GM18519 (cell line): ENCODE data around the gene CABLES2.

Source experiments
- ATAC-seq: cut with Tn5 transposase; IDR thresholded peaks from one replicate; pipeline ENCODE4 v1.9.1; 2021; ENCODE audit warnings: mild to moderate bottlenecking, moderate library complexity; ENCODE audit not compliant: unreplicated experiment, low FRiP score

Gene CABLES2

DNA sequence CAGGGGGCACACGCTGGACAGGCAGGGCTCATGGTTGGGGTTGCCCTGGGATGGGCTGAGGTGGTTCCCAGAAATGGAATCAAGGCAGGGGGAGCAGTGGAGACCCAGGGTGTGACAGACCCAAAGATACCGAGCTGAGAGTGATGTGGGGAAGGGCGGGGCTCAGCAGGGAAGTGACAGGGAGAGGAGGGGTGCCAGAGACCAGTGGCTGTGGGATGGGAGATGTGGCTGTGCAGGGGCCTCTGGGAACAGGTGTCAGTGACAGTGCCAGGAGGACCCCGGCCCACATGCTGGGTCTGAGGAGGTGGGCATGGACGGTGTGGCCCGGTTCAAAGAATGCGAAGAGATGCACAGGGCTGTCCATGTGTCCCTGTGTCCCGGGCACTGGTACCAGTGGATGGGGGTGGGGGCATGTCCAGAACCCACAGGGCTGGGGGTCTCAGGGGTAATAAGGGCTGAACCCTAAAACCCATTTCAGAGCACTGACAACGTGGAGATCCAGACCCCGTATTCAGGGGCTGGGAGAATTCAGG is 1.0 kb downstream of the CABLES2 start:
- no peak for ATAC-seq

DNA sequence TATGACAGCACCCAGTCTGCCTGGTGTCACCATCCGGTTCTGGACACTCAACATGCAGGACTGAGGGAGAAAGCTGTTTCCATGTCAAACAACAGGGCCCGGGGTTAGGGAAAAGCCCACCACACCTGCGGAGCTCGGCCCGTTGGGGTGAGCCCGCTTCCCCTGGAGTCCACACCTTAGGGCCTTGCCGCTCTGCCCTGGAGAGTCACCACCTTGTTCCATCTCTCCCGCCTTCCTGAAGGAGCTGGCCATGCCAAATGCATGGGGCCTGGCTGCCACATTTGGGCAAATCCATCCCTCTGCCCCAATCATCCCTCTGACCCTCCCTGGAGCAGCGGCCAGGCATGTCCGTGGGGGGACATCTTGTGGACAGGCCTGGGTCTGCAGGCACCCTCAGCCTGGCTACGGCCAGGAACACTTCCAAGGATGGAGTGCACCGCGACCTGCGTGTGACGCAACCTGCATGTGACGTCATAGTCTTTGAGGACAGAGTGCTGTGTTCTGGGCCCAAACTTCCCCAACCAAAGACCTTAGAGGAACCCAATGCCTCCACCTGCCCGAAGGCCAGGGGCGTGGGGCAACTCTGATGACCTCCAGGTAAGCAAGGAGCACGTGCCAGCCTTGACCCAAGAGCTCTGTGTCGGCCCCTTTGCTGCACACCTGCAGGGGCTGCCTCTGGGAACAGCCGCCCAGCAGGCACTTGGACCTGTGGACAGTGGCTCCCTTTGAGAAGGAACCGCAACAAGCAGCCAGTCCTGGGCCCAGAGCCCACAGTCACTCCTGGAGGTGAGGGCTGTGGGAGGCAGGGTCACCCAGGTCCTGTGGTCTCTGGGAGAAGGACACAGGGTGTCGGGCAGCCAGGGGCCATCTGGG is 1.7 kb downstream of the CABLES2 start:
- no peak for ATAC-seq

DNA sequence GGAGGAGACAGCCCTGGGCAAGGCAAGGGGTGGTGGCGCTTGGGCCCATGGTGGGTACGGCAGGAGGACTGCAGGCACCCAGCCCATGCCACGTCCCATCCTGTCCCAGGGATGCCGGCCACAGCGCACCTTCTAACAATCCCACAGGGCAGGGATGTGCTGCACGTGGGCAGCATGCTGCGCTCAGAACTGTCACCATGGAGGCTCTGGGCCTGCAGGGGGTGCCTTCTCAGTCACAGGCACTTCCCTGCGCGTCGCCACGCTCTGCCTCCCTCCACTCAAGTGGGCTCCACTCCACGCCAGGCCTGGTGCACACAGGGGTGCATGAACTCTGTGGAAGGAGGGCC is 2.4 kb downstream of the CABLES2 start:
- no peak for ATAC-seq

DNA sequence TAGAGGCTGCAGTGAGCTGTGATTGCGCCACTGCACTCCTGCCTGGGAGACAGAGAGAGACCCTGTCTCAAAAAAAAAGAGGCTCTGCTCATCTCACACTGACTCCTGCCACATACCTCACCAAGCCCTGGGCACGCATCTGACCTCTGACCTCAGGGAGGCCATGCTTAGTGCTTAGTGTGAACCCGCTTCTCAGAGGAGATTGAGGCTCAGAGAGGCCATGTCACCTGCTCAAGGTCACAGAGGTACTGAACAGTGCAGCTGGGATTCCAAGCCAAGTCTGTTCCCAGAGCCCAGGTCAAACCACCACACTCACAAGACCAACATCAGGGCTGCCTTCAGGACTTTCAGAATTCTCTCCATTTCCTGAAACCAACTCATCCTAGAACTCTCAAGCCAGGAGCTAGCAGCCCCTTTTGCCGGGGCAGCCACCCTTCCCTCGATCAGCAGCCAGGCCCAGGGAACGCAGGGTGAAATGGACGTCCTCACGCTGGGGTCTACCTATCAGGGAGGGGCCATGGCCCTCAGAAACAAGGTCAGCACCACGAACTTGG is 2.9 kb downstream of the CABLES2 start:
- ATAC-seq, result no peak

DNA sequence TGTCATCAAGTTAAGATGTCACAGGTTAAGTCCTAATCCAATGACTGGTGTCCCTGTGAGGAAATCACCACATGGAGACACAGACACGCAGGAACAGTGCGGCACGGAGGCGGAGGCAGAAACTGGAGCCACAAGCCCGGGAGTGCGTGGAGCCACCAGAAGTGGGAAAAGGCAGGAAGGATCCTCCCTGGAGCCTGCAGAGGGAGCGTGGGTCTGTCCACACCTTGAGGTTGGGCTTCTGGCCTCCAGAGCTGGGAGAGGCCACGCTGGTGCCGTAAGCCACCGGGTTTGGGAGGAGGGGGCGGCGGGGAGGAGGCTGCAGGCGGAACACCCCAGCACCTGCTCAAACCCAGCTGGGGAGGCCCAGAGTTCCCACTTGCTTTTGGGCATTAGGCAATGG is 3.8 kb downstream of the CABLES2 start:
- ATAC-seq, result no peak

DNA sequence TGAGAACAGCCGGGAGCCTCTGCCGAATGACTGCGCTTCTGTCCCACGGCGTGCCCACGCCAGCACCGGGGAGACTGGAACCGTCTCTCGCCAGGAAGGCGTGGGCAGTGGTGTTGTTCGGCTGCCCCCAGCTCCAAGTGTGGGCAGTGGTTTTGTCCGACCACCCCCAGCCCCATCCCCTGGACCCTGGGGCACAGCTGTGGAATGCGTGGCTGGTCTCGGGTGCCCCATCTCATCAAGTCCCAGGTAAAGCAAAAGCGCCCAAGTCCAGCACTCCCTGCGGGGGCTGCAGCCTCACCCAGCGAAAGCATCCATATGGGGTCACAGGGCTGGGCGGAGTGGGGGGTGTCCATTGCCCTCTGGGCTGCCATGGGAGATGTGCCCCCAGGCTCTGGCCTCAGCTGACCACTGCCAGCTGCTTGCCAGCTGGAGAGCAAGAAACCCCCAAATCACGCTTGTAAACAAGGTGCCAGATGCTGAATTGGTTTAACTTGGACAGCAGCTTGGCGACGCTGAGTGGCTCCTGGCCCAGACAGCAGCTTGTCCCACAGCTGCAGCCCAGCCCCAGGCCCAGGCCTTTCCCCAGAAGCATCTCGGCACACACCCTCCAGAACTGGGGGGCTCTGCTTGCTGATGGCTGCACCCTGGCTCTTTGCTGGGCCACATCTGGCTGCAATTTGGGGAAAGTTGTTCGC is 4.5 kb downstream of the CABLES2 start:
- no peak for ATAC-seq

DNA sequence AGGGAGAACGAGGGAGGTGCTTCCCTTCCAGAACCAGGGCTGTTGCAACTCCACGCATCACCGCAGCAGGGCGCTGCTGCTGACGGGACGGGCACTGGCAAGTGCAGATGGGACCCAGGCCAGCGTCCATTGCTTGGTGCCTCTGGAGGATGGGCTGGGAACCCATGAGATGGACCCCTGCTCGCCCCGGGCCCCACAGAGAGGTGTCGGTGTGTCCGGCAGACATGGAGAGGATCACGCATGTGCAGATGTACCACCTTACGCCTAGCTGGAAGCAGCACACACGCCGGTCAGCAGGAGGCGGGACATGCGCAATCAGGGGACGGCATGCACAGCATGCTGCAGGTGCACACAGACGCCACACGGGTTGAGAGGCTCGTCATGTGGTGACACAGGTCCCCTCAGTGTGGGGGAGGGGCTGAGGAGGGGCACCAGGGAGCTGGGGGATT is 5.7 kb downstream of the CABLES2 start:
- ATAC-seq, result no peak

DNA sequence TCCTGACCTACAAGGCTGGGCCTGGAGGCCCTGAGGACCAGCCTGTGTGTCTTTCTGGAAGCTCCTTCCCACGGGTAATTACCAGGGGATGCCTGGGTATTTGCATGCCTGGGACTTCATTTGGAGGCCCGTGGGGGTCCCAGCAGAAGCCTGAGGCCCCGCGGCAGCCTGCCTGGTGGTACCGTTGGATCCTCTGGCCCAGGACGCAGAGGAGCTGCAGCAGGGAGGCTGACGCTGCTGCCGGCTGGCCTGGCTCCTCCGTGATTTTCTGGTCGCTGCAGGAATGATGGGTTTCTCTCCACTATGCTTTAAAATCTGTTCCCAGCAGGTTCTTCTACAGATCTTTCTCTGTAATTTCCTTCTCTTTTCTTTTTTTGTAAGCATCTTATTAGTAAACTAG is 6.5 kb downstream of the CABLES2 start:
- ATAC-seq, result no peak

DNA sequence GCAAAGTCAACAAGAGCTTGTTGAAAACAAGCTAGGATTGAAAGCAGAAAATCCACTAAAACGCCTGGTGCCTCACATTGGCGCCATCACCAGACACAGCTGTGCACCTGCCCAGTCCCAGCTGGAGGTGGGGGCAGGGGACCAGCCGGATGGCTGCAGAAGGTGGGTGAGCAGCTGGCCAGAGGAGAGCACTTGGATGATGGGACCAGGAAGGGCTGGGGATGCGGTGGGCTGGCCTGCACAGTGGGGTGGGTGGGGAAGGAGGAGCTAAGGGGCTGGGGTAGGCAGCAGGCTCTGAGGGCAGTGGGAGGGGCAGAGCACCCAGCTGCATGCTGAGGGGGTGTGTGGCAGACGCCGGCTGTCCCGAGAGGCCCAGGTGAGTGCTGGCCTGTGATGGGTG is 7.1 kb downstream of the CABLES2 start:
- no peak for ATAC-seq

DNA sequence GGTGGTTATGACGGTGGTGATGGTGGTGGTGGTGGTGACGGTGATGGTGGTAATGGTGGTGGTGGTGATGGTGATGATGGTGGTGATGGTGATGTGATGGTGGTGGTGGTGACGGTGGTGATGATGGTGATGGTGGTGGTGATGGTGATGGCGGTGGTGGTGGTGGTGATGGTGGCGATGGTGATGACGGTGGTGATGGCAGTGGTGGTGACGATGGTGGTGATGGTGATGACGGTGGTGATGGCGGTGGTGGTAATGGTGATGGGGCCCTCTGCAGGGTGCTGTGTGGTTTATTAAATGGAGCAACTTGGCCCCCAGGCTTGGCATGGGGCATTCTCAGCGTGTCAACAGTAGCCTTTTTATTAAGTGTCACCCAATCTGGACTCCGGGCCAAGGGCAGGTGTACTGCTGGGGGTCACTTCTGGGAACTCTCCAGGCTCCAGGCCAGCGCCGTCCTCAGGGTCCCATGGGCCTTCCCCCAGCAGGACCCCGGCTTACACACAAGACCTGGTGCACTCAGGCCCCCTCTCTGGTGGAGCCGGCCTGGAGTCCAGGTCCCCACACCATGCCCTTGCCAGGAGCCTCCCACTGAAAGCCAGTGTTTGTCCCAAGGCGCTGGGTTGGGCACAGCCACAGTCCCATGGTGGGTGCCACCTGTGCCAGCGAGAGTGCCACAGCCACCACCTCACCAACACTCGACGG is 8.8 kb downstream of the CABLES2 start:
- no peak for ATAC-seq

DNA sequence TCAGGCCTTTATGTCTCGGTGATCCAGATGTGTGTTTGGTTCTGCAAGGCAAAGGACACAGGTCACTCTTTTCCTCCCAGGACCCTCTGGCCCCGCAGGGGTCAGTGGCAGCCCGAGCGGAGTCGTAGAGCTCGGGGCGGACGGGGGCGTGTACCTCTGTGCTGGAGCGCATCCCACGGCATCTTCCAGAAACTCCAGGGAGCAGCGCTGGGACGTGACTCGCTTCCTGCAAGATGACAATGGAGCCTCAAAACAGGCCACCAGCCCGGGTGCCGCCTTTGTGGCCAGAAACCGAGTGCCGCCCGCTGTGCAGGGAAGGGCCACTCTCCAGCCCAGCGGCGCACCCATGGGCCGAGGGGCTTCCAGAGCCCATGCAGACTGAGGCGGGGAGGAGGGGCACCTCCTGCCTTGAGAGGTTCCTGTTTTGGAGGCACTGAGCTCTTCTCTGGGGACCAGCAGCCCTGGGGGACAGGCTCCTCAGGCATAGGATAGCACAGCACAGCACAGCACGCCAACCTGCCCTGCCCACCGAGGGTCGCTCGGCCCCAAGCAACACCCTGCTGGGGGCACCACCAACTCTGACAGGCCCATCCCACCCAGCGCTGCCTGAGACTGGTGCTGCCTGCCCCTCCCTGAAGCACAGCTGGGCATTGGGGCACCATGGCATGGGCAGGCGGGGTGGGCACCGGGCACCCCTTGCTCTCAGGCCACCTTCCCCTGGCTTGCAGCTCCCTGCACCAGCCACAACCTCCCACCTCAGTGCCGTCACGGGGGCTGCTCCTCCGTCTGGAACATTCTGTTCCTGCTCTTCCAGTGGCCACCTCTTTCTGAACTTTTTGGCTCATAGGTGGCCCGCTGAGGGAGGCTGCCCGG is 10.5 kb downstream of the CABLES2 start:
- ATAC-seq, result no peak

DNA sequence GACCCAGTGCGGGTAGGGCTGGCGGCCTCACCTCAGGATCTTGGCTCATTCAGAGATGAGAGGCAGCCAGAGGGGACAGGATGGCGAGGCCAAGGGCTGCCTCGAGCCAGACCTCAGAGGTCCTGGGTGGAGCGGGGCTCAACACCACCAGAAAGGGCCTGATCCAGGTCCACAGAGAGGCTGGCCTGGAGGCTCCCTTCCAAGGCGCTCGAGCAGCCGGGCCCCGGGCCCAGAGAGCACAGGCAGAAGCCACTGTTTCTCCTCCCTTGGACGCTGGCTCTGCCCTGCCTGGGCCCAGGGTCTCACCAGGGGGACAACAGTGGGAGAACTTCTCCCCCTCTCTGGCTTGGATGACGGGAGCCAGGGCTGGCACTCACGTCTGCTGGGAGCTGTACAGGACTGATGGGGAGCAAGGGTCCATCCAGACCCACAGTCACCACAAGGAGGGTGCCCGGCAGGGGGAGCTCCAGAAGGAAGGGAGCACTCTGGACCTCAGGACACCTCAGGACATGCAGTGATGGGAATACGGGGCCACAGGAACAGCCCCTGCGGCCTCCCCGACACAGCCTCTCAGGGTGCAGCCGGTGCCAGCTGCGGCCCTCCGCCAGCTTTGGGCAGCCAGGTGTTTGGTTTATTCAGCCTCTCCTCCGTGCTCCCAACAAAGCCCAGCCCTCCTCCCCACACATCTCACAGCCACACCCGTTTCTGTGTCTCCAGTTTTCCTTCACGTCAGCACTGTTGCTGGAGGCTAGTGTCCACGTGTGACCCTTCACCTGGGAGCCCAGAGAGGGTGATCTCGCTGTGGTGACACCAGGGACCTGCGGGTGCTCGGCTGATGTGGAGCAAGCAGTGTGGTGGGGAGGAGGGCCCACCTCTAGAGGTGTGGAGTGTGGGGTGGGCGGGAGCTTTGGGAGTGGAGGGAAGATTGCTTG is 11.5 kb downstream of the CABLES2 start:
- no peak for ATAC-seq

DNA sequence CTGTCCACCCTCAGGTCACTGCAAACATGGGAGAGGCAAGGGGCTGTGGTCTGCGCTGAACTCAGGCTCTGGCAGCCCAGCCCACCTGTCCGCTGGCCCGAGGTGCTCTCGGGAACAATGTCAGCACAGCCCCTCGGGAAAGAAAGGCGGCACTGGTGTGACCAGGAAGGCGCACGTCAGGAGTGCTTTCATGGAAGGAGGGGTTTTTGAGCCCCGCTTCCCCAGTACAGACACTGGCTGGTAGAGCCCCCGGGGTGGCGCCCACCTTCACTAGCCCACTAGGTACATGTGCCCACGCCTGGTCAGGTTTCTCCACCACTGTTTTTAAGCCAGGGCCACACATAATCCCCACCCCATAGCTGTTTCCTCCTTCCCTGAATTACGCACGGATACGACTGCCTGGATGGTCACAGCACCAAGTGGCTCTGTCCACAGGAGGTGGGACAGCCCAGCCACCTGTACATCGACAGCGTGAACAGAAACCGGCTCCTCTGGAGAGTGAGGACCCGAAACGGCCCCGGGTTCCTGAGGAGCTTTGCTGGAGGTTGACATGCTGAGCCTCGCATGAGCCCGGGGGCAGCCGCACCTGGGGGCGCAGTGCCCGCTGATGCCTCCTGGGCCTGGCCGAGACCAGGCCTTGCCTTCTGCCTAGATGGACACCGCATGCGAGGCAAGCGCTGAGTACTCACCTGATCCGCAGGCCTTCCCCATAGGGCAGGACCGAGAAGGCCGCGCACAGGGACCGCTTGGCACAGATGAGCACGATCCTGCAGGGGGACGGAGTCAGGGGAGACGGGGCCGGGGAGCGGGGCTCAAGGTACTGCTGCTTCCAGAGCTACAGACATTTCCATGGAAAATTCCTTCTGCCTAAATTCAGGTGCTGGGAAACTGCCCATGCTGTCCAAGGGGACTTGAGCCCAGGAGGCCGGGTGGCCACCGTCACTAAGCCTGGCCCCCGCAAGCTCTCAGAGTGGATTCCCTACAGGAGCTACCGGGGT is 12.5 kb downstream of the CABLES2 start:
- no peak for ATAC-seq

DNA sequence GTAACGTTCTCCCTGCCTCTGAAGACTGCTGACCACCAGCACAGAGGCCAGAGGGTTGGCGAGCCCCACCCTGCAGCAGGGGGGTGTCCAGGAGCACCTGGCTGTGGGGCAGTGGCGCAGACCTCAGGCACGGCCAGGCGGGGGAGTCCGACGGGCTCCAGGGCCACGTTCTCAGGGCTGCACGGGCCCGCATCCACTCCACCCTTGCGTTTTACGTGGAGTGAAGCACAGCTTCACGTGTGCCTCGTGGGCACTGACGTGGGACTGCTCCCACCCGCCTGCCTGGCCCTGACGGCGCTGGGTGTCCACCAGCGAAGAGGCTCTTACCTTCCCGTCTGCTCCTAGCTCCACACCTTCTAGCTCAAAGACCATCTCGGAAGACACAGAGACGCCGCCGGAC is 13.3 kb downstream of the CABLES2 start:
- ATAC-seq, result no peak

DNA sequence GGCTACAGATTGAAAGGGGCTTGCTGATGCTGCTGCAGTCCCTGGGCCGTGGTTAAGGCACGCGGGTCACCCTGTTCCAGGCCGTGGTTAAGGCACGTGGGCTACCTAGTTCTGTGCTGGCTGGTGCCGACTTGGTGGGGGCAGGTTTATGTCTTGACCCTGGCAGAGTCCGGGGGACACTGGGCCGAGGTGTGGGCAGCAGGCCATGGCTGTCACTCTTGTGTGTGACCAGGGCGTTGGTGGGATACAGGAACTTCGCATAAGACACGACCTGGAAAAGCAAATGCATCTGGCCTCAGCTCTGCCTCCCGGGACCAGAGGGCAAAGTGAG is 13.8 kb downstream of the CABLES2 start:
- no peak for ATAC-seq

DNA sequence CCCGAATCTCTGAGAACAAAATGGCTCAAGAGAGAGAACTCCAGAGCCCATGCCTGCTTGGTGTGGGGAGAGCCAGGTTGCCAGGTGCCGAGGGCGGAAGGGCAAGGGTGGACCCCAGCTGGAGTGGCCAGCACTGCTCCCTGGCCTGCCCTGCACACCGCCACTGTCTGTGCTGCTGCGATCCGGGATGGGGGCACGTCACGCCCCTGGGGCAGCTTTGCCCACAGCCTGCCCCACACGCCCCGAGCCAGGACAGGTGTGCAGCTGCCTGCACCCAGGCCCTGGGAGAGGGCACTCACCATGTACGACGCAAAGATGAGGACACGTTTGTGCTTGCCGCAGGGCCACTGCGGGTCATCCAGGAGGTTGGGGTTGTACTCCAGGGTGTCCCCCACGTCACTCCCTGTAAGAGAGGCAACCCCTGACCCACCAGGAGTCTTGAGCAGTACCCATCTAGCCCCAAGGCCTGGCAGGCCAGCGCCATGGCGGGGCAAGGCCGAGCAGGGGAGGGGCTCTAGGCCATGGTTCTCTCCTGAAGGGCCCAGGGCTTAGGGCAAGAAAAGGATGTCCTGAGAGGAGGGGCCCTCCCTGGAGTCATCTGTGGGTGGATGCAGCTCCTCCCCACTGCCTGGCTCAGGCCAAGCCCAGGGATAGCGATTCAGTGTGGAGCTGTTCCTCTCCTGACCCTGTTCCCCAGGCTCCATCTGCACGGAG is 14.3 kb downstream of the CABLES2 start:
- ATAC-seq, result no peak

DNA sequence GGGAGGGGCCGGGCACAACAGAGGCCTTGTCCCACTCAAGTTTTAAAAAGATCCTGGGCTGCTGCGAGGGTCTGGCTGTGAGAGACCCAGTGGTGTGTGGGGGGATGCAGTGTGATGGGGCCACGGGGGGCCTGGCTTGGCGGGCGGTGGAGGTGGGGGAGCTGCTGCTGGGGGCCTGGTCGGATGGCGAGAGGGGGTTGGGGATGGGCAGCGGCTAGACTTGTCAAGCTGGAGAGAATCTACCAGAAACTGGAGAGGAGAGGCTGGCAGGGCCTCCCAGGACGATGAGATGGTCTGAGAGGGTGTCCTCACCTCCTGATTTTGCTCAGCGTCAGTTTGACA is 15.0 kb downstream of the CABLES2 start:
- ATAC-seq, result no peak
